ENCODE data around the gene POSTN. TPM values are rescaled to one million over a fixed set of nuclear protein-coding genes. Genes with fewer than 3 reads are reported as not detected.

POSTN gene
- total RNA-seq, 1 experiment from 2014 or later = 0.33 TPM

DNA sequence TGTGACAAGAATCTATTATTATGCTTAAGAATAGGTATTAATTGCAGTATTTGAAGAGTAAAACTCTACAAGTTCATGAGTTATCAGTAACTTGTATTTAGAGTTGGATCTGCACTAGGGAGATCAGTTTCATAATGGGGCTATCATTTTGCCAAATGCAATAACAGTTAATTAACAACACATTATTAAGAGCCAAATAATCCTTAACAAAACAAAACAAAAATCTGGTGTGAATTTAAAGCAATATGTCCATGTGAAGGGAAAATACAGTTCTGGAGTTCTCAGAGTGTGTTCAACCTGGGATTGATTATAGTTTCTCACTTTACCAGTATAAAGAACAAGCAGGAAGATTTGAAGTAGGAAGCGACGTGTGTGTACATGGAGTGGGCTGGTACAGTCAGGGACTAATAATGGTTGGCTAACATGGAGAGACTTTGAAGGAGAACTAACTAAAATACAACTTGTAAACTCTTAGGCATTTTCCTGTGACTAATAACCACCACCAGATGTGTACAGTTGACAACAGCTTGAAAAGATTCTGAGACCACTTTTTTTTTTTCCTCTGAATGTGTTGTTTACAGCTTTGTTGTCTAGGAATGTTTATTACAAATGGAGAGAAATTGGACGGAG is 58.5 kb downstream of the POSTN start:
- Mint-ChIP-seq H3K9me3 (no peaks in the 10 kb centered on the region), H3K27me3 (ENCODE audit: low read depth) (no peaks in the 10 kb centered on the region), H3K4me3 (no peak overlapping the region), H3K36me3 (ENCODE audit: insufficient read depth in 1 of 3, low read depth in 3 of 3) (no peaks in the 10 kb centered on the region), H3K4me1 (peaks cover 3% of the 10 kb centered on the region in 2 experiments), H3K27ac (peak overlapping the region in 1 of 3 experiments; percentile 4; a peak in 1 of 7 replicates)
- H4K20me1 ChIP-seq (ENCODE audit: control insufficient read depth, insufficient read depth, insufficient read length) = no peaks in the 10 kb centered on the region
- no peak overlapping the region for H2BK120ac ChIP-seq (ENCODE audit: low read depth, low read length, poor library complexity, severe bottlenecking)
- no peak overlapping the region for H3K27ac ChIP-seq (ENCODE audit: insufficient read length, low read depth, low read length)
- H3K79me2 ChIP-seq (ENCODE audit: insufficient read depth, low read length) = no peaks in the 10 kb centered on the region
- no peak overlapping the region for H3K18ac ChIP-seq (ENCODE audit: insufficient read length, low read depth, low read length)
- H3K27me3 ChIP-seq (ENCODE audit: insufficient read depth, low read length) = no peaks in the 10 kb centered on the region
- no peaks in the 10 kb centered on the region for H3K23me2 ChIP-seq (ENCODE audit: insufficient read length, low read depth, low read length, poor library complexity, severe bottlenecking)
- no peak overlapping the region for H2BK15ac ChIP-seq (ENCODE audit: low read depth, low read length)
- no peak for DNase-seq
- no peak overlapping the region for H2AFZ ChIP-seq (ENCODE audit: low read length)
- no peak overlapping the region for H3K9ac ChIP-seq (ENCODE audit: extremely low read depth, insufficient read length, low read length)
- H4K91ac ChIP-seq (ENCODE audit: insufficient read length, low read depth, low read length) = no peak overlapping the region
- no peak overlapping the region for H2BK20ac ChIP-seq (ENCODE audit: low read depth, low read length, poor library complexity, severe bottlenecking)
- H3K23ac ChIP-seq (ENCODE audit: insufficient read length, low read depth, low read length) = no peak overlapping the region
- H2BK5ac ChIP-seq (ENCODE audit: insufficient read length, low read length) = no peak overlapping the region
- TF ChIP-seq, protein P1, sequence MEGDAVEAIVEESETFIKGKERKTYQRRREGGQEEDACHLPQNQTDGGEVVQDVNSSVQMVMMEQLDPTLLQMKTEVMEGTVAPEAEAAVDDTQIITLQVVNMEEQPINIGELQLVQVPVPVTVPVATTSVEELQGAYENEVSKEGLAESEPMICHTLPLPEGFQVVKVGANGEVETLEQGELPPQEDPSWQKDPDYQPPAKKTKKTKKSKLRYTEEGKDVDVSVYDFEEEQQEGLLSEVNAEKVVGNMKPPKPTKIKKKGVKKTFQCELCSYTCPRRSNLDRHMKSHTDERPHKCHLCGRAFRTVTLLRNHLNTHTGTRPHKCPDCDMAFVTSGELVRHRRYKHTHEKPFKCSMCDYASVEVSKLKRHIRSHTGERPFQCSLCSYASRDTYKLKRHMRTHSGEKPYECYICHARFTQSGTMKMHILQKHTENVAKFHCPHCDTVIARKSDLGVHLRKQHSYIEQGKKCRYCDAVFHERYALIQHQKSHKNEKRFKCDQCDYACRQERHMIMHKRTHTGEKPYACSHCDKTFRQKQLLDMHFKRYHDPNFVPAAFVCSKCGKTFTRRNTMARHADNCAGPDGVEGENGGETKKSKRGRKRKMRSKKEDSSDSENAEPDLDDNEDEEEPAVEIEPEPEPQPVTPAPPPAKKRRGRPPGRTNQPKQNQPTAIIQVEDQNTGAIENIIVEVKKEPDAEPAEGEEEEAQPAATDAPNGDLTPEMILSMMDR (conservative IDR thresholded peaks at IDR 0.05) = no peak
- no peaks in the 10 kb centered on the region for H3K79me1 ChIP-seq (ENCODE audit: insufficient read depth, low read depth, low read length, poor library complexity, severe bottlenecking)
- no CpG with 5 or more reads among the region's 3 CpGs for WGBS (ENCODE audit: extremely low coverage, insufficient read length, low lambda C conversion rate)
- no peak overlapping the region for H2AK5ac ChIP-seq (ENCODE audit: insufficient read length, low read length)
- H3T11ph ChIP-seq (ENCODE audit: low read length) = no peak overlapping the region
- H3K4me1 ChIP-seq (ENCODE audit: insufficient read depth, low read length) = no peaks in the 10 kb centered on the region
- no peaks in the 10 kb centered on the region for H3K9me3 ChIP-seq (ENCODE audit: control insufficient read depth, low read depth, low read length)
- no peak overlapping the region for H3K4me2 ChIP-seq (ENCODE audit: insufficient read depth, insufficient read length, low read length)
- no peak overlapping the region for H3K4ac ChIP-seq (ENCODE audit: low read depth, low read length)
- no peak overlapping the region for H3K56ac ChIP-seq (ENCODE audit: insufficient read length, low read depth, low read length)
- no peak overlapping the region for H4K8ac ChIP-seq (replicated peaks; ENCODE audit: insufficient read length, low read depth, low read length)
- H3K14ac ChIP-seq (ENCODE audit: insufficient read depth, low read length) = no peak overlapping the region
- H4K5ac ChIP-seq (ENCODE audit: insufficient read length, low read depth, low read length) = no peak overlapping the region
- H2BK12ac ChIP-seq (ENCODE audit: insufficient read length, low read depth, low read length) = no peak overlapping the region

All from H9 (cell line).